ENCODE data around the gene VWF.

- peak in 5 of 6 experiments; percentile 34 to 62 (median 40) for TF ChIP-seq CTCF (IDR thresholded peaks at IDR 0.05)
- TF ChIP-seq POLR2A (IDR thresholded peaks at IDR 0.05): no peak
These were observed 57.1 kb downstream of the VWF start for GRCh38 chr12:6067152-6067916.
